HG02840 (cell line): ENCODE measurements around the gene UFC1.

ENCODE experiments used
- ATAC-seq: cut with Tn5 transposase; IDR thresholded peaks from one replicate; pipeline ENCODE4 v1.9.1; 2021; ENCODE audit warnings: mild to moderate bottlenecking, moderate library complexity, moderate number of reproducible peaks; ENCODE audit not compliant: unreplicated experiment, low FRiP score

UFC1 gene

GRCh38 chr1:161165742-161166668 lies 12.2 kb downstream of the UFC1 start, which contains the start of gene PPOX:
PPOX (plus strand) TSS chr1:161166426; CDS start chr1:161166848, 422 bp downstream.
- ATAC-seq: peak; percentile 94

DNA sequence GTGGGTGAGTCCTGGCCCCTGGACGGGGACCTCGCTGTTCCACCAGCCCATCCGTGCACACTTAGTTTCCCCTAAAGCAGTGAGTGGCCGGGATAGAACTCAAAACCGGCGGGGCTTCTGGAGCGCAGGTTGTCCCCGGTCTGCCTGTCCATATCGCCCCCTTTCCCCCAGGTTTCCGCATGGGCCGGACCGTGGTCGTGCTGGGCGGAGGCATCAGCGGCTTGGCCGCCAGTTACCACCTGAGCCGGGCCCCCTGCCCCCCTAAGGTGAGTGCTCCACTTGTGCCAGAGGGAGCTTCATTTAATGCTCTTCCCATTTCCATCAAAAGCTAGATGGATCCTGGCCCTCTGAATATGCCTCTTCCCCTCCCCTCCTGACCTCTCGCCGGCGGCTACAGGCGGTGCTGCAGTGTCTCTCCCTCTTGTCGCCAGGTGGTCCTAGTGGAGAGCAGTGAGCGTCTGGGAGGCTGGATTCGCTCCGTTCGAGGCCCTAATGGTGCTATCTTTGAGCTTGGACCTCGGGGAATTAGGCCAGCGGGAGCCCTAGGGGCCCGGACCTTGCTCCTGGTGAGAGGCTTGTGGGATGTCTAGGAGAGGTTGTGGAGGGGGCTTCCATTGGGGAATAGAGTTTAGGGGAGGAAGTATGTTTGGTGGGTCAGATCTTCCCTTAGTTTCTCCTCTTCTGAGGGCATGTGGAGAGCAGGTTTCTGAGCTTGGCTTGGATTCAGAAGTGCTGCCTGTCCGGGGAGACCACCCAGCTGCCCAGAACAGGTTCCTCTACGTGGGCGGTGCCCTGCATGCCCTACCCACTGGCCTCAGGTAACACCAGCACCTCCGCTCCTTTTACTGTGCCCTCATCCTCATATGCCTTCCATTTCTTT lies 13.1 kb downstream of the UFC1 start:
- ATAC-seq: no peak

DNA sequence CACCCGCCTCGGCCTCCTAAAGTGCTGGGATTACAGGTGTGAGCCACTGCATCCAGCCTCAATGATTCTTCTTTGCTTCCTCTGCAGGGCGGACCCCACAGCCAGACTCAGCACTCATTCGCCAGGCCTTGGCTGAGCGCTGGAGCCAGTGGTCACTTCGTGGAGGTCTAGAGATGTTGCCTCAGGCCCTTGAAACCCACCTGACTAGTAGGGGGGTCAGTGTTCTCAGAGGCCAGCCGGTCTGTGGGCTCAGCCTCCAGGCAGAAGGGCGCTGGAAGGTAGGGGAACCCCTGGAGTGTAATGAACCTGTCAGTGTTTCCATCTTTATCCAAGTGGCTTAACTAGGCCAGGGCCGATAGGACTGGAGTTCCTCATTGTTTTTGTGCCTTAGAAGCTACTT lies 15.1 kb downstream of the UFC1 start:
- no peak for ATAC-seq

GRCh38 chr1:161171191-161171590 lies 17.4 kb downstream of the UFC1 start:
- ATAC-seq: no peak

DNA sequence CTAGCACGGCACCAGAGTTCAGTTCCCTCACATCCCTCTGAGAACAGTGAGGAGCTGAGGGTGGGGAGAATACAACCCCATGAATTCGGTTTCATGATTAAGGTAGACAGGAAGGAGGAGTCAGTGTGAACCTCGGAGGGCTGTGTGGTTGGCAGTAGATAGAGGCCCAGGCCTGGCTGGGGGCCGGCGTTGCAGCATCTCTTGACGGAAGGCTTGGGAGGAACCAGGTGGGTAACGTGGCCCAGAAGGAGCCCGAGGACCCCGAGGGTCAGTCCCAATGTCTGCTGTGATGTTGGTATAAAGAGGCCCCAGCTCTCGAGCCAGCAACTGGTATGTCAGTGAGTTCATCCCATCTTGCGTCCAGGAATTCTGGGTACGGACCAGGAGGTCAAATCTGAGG lies 17.9 kb downstream of the UFC1 start:
- no peak for ATAC-seq

GRCh38 chr1:161172349-161172748 lies 18.6 kb downstream of the UFC1 start:
- no peak for ATAC-seq

GRCh38 chr1:161172776-161173376 lies 19.1 kb downstream of the UFC1 start:
- no peak for ATAC-seq

GRCh38 chr1:161173711-161174110 lies 19.9 kb downstream of the UFC1 start:
- ATAC-seq: no peak

GRCh38 chr1:161174911-161175310 lies 21.1 kb downstream of the UFC1 start:
- ATAC-seq: no peak

DNA sequence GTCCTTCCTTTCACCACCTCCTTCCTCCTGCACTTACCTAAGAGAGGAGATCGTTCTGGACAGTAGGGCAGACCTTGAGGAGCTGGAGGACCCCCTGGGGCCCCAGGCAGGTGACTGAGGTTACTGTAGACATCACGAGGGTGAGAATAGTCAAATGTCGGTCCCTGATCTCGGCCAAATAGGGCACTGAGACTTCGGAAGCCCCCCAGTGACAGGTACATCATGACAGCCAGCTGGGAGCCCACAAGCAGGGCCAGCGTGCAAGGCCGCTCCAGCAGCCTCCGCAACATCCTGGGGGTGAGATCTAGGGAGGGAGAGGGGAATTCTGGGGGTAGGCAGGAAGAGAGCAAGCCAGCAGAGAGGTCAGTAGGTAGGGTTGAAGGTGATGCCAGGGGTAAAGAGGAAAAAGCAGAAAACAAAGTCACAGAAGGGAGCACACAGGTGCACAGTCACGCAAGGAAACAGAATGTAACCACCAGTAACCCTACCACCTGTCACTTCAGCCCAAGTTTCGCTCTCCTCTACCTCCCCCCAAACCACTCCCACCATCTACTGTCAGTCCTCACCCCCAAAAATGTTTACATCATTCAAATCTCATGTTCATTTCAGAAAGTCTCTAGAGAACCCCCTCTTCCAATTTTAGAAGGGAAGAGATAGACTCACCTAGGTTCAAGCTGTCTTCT lies 22.1 kb downstream of the UFC1 start:
- ATAC-seq: no peak

DNA sequence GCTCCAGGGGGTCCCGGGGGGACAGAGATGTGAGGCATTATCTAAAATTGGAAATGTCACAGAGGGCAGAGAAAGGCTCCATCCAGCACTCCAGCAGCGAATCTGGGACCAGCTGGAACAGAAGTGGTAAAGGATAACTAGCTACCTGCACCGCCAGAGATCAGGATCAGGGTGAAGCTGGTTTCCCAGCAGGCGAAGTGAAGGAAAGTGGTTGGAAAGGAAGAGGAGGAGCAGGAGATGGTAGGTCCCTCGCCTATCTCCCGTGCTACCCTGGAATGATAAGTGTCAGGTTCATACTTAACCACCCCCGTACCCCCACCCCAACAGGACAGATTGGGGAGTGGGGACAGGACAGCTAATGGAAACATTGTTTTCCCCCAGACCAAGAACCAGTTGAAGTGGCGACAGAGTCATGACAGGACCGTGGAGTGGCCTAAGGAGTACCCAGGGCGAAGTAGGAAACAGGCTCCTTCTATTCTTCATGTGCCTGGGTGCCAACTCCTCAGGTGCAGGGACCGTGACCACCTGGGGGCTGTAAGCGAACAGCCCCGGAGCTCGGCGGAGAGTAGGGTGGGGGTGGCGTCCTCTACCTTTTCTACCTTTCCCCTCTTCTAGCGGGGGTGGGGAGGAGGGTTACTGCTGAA lies 22.8 kb downstream of the UFC1 start:
- no peak for ATAC-seq

GRCh38 chr1:161177112-161177935 lies 23.5 kb downstream of the UFC1 start, which contains the start of gene B4GALT3:
B4GALT3 (minus strand) TSS chr1:161177507; CDS start chr1:161176060, 1,447 bp downstream.
- peak; percentile 69 for ATAC-seq

- ATAC-seq: no peak
Observed at GRCh38 chr1:161177936-161178244, 24.1 kb downstream of the UFC1 start.

- ATAC-seq: no peak
Observed at GRCh38 chr1:161179698-161180097, 25.9 kb downstream of the UFC1 start.

- ATAC-seq: no peak
Observed at GRCh38 chr1:161180639-161181038, 26.9 kb downstream of the UFC1 start.

DNA sequence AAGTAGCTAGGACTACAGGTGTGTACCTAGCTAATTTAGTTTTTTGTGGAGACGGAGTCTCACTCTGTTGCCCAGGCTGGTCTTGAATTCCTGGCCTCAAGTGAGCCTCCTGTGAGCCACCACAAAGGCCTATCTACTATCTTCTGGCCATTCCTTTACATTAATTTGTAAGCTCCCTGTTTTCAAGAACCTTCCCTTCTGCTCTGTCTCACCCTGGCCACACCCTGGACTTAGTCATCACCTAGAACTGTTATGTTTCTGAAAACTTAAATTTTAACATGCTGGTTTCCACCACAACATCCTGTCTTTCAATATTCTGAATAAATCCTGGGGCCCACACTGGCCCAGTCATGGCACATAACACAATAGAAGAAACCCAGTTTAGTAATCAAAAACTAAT lies 28.4 kb downstream of the UFC1 start:
- ATAC-seq: no peak

- peak; percentile 53 for ATAC-seq
Observed at GRCh38 chr1:161185282-161185682, 31.5 kb downstream of the UFC1 start.

GRCh38 chr1:161185732-161186311 lies 32.0 kb downstream of the UFC1 start:
- ATAC-seq: peak; percentile 20

- no peak for ATAC-seq
Observed at GRCh38 chr1:161187311-161187710, 33.5 kb downstream of the UFC1 start.
